H1 (cell line): ENCODE data around the gene PROK2. TPM values are rescaled to one million over a fixed set of nuclear protein-coding genes. Genes with fewer than 3 reads are reported as not detected.

Experiments used
- BRCA1 ChIP-seq: IDR thresholded peaks from 2 replicates; pipeline ENCODE4 v1.6.1; 2012; ENCODE audit warnings: low read depth, low read length, improper control_type of control experiment
- CBX8 ChIP-seq: fragments of 300-800, 300-1000 bp; sonication (generic); IDR thresholded peaks from 2 replicates; pipeline ENCODE4 v1.7.1; 2016; ENCODE audit warnings: low read depth, low read length, borderline replicate concordance
- polyA plus RNA-seq, 7 experiments: library from polyadenylated mRNA; depleted of rRNA in 3 of 7; stranded (reverse) in 5 of 7; unstranded in 2 of 7; fragments of >200 nt in 5 of 7; fragments of 200-250 nt in 2 of 7; gene quantifications; 1 replicate in 5 of 7; 2 replicates in 1 of 7; 4 replicates in 1 of 7; pipeline versions ENCODE4 v1.2.1 to v1.2.3, GENCODE V29; 2011 to 2013; ENCODE audit warnings: missing spikeins in 2 of 7, mixed read lengths in 2 of 7
- total RNA-seq: library from RNA; stranded (reverse); fragmentation: NEBNext Ultra II Directional; extraction: Animal tissue kit (Norgen Biotek cat#: 25700); gene quantifications from 2 replicates; pipeline ENCODE4 v1.2.1, GENCODE V29; 2021

PROK2 gene
- total and polyA plus RNA-seq, 2 of the 8 experiments (the other 6 are each of a cell fraction or from before 2014, with no cell fraction given), result 0.50 to 1.8 TPM

DNA sequence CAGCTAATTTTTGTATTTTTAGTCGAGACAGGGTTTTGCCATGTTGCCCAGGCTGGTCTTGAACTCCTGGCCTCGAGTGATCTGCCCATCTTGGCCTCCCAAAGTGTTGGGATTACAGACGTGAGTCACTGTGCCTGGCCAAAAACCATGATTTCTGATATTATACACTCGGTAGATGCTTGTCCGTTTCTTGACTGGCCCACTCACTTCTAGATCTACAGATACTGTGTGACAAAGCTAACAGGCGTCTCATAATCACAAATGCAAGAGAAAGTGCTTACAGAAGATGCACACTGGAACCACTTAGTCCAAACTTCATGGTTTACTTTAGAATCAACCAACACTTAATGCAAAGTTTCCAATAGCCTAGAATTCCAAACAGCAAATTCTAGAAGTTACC is 8.4 kb downstream of the PROK2 start (continued):
- TF ChIP-seq CBX8, result no peak
- TF ChIP-seq BRCA1, result no peak
- TF ChIP-seq, all 59 proteins: peak for 0
